Ectodermal cell (in vitro differentiated cells): ENCODE results near the gene TNFAIP1. TPM values are rescaled to one million over a fixed set of nuclear protein-coding genes. Genes with fewer than 3 reads are reported as not detected.
"Not testable (repeated sequence)": the region's sequence is repeated elsewhere in the genome, so short reads cannot be mapped to it uniquely, and the experiment has no call there.

ENCODE experiments used
- H3K27ac ChIP-seq: 2 replicates; pipeline ENCODE4 v1.7.0; 2013; ENCODE audit warnings: mild to moderate bottlenecking, low read depth, low read length; ENCODE audit not compliant: insufficient read depth, poor library complexity, severe bottlenecking
- H3K27me3 ChIP-seq: 2 replicates; pipeline ENCODE4 v1.7.0; 2013; ENCODE audit warnings: mild to moderate bottlenecking, low read length; ENCODE audit not compliant: insufficient read depth, control insufficient read depth, poor library complexity, severe bottlenecking
- H3K36me3 ChIP-seq: one replicate; pipeline ENCODE4 v1.7.0; 2013; ENCODE audit warnings: low read length; ENCODE audit not compliant: control insufficient read depth, insufficient read depth
- H3K4me1 ChIP-seq: one replicate; pipeline ENCODE4 v1.7.0; 2013; ENCODE audit warnings: low read length; ENCODE audit not compliant: control insufficient read depth, insufficient read depth
- H3K4me3 ChIP-seq: 2 replicates; pipeline ENCODE4 v1.7.0; 2013; ENCODE audit warnings: low read depth, low read length, control low read depth; ENCODE audit not compliant: insufficient read depth
- H3K9me3 ChIP-seq: 2 replicates; pipeline ENCODE4 v1.7.0; 2013; ENCODE audit warnings: mild to moderate bottlenecking, low read length, moderate library complexity; ENCODE audit not compliant: control insufficient read depth
- WGBS, 2 experiments: methylation state at CpG; one replicate each; pipeline ENCODE4 v1.1.7; 2013; ENCODE audit warnings: missing lambda C conversion rate in 2 of 2; 5-methylcytosine and 5-hydroxymethylcytosine counted together
- polyA plus RNA-seq, 4 experiments: library from polyadenylated mRNA; stranded (reverse); fragments of 50-300 nt; gene quantifications; one replicate each; pipeline ENCODE4 v1.2.3, GENCODE V29; 2013

TNFAIP1 gene, protein sequence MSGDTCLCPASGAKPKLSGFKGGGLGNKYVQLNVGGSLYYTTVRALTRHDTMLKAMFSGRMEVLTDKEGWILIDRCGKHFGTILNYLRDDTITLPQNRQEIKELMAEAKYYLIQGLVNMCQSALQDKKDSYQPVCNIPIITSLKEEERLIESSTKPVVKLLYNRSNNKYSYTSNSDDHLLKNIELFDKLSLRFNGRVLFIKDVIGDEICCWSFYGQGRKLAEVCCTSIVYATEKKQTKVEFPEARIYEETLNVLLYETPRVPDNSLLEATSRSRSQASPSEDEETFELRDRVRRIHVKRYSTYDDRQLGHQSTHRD
- polyA plus RNA-seq (2013, experiment 1 of 4): 35.0 TPM
- polyA plus RNA-seq (2013, experiment 2 of 4): 31.8 TPM
- polyA plus RNA-seq (2013, experiment 3 of 4): 23.3 TPM
- 29.1 TPM for polyA plus RNA-seq (2013, experiment 4 of 4)

DNA sequence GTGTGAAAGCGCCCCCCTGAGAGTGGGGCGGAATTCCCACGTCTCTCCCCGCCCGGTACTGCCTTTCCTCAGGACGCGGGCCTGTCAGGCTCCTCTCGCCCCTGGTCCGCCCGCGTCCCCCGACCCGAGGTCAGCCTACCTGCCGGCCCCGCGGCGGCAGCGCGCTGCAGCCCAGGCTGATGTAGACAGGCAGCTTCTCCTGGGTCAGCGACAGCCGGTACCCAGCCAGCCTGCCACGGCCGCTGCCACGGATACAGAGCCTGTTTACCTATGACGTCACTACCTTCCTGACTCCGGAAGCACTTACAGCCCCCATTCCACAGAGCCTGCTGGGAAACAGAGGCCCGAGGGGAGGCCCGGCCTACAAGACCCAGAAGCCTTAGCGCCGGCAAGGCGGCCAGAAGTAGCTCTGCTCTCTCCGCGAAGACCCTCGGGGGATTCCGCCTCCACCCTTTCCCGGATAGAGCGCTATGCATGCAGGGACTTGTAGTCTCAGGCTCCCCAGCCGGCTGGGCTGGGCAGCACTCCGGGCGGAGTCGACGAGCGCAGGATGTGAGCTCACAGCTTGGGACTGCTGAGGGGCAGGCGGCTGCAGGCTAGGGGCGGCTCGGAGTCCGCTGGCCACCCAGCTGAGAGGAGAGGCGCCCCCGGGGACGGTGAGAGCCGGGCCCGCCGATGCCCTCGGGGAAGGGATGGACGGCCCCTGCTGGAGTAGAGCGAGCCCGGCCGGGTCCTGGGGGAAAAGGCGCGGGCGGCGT lies at the start of gene TNFAIP1, which contains the start of gene IFT20:
TSS of gene TNFAIP1 (plus strand) at position 561 of the 758 bp plus-strand sequence. CDS start 3,761 bp downstream, outside the sequence.
TSS of gene IFT20 (minus strand) at position 272 of the 758 bp plus-strand sequence. CDS start 3,487 bp downstream, outside the sequence.
- Histone ChIP-seq H3K4me3 (peak within 1 kb of the TSS; percentile 98), H3K36me3 (no peaks in the 10 kb centered on the region), H3K4me1 (peaks cover 12% of the 10 kb centered on the region), H3K27ac (peak within 1 kb of the TSS; percentile 94), H3K9me3 (no peaks in the 10 kb centered on the region), H3K27me3 (no peaks in the 10 kb centered on the region)
- whole genome bisulfite sequencing, 2 experiments: 0% methylated on average over 62 of the region's 62 CpGs

DNA sequence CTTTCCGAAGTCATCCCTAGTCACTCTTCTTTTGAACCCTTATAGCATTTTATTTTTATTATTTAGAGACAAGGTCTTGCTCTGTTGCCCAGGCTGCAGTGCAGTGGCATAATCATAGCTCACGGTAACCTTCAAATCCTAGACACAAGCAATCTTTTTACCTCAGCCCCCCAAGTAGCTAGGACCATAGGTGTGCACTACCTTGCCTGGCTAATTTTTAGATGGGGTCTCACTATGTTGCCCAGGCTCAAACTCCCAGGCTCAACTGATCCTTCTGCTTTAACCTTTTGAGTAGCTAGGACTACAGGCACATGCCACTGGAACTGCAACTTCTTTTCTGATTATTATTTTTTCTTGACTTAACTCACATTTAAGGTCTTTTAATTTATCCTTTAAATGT lies 49.6 kb upstream of the TNFAIP1 start:
- H3K27ac ChIP-seq: no peak overlapping the region
- H3K9me3 ChIP-seq: no peaks in the 10 kb centered on the region
- H3K36me3 ChIP-seq: no peaks in the 10 kb centered on the region
- no peaks in the 10 kb centered on the region for H3K27me3 ChIP-seq
- WGBS, 2 experiments: 63 to 69% methylated on average over 2 of the region's 2 CpGs
- H3K4me1 ChIP-seq: no peaks in the 10 kb centered on the region
- no peak overlapping the region for H3K4me3 ChIP-seq

DNA sequence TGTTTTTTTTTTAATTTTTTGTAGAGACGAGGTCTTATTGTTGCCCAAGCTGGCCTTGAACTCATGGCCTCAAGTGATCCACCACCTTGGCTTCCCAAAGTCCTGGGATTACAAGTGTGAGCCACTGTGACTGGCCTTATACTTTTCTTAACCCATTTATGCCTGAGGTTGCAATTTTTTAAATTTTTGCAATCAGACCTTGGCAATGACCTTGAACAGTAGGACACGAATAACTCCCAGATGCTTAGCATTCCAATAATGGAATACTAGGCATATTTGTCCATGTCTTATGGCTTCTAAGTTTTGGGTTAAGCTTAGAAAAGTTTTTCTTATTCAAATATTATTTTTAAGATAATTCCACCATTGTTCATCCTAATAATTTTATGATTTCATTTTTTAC lies 44.9 kb upstream of the TNFAIP1 start:
- Histone ChIP-seq H3K9me3 (no peaks in the 10 kb centered on the region), H3K27me3 (no peaks in the 10 kb centered on the region), H3K27ac (no peak overlapping the region), H3K36me3 (no peaks in the 10 kb centered on the region), H3K4me1 (no peaks in the 10 kb centered on the region), H3K4me3 (no peak overlapping the region)
- 83 to 92% methylated on average over 2 of the region's 2 CpGs for WGBS, 2 experiments

DNA sequence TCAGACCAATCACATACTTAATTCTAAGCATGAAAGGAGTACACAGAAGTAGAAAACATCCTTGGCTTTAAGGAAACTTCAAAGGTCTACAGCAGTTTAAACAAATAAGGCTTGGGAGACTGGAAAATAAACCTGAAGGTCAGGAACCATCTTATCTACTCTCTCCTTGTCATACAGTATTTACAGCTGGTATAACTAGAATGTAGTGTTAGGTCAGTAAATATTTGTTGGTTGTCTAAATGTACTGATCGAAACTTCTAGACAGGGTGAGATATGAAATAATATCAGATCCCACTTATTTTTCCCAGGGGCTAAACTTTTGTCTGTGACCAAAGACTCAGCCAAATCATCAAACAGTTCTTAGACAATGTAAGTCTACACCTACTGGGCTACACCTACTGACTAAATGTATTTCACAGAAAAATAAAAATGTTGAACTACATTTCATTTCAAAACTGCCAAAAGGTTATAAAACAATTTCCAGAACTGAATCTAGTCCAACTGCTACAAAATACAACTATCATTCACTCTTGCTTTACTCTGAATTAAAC lies 43.7 kb upstream of the TNFAIP1 start:
- Histone ChIP-seq H3K36me3 (no peaks in the 10 kb centered on the region), H3K4me1 (no peaks in the 10 kb centered on the region), H3K27ac (no peak overlapping the region), H3K4me3 (no peak overlapping the region), H3K27me3 (no peaks in the 10 kb centered on the region), H3K9me3 (no peaks in the 10 kb centered on the region)
- 91% methylated on average over 1 of the region's 1 CpG; no CpG with 5 or more reads in 1 of the 2 experiments for WGBS, 2 experiments

DNA sequence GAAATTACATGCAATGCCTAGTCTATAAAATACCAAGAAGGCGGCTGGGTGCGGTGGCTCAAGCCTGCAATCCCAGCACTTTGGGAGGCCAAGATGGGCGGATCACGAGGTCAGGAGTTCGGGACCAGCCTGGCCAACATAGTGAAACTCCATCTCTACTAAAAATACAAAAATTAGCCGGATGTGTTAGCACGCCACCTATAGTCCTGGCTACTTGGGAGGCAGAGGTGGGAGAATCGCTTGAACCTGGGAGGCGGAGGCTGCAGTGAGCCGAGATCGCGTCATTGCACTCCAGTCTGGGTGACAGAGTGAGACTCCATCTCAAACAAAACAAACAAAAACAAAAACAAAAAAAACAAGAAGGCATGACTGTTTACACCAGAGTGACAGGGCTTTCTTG lies 42.7 kb upstream of the TNFAIP1 start:
- H3K9me3 ChIP-seq, H3K27me3 ChIP-seq, H3K4me1 ChIP-seq, H3K36me3 ChIP-seq, H3K27ac ChIP-seq, H3K4me3 ChIP-seq: not testable (repeated sequence)
- WGBS, 2 experiments: 87 to 89% methylated on average over 12 of the region's 12 CpGs

DNA sequence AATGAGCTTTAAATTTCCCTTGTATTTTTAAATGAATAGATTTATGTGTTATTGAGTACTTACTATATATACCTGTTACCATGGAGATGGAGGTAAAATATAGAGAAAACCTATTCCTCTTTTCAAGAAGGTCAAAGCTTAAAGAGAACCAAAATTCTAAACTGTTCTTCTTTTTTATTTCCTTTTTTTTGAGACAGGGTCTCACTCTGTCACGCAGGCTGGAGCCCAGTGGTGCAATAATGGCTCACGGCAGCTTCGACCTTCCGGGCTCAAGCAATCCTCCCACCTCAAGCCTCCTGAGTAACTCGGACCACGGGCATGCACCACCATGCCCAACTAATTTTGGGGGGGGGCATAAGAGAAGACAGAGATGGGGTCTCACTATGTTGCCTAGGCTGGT lies 41.6 kb upstream of the TNFAIP1 start:
- Histone ChIP-seq H3K27ac (no peak overlapping the region), H3K36me3 (no peaks in the 10 kb centered on the region), H3K4me3 (no peak overlapping the region), H3K9me3 (no peaks in the 10 kb centered on the region), H3K27me3 (no peaks in the 10 kb centered on the region), H3K4me1 (no peaks in the 10 kb centered on the region)
- WGBS, 2 experiments: 89 to 95% methylated on average over 6 of the region's 6 CpGs

DNA sequence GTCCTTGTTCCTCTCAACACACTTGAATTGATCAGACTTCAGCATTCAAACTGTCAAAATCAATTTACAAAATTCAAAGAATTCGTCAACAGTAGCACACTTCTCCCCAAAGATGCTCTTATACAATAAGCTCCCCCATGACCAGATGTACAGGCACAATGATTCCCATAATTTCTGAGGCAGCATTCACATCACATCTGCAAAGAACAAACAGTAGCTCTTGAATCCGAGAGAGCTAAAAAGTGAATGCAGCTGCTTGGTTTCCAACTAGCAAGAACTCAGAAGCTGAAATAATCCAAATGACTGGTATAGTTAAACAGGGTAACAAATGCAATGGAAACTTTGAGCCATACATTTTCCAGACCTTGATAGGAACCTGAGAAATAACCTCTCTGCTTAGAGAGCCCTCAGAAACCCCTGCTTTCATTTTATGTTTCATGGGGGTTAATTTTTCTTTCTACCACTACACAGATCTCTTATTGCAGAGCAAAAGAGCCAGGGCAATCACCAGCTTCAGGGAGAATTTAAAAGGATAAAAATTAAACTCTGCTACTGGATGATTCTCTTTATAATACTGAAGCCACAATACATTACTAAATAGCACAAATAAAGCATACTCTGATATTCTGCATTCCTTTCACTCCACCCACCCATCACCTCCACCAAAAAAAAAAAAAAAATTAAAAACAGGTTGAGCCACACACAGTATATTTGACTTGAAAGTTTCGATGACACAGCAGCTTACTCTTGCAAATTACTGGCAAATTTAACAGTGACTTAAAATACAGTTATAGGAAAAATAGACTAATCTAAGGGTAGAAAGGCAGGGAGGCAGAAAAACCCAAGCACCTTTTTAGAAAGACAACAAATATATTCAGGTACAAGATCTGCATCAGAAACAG lies 39.6 kb upstream of the TNFAIP1 start:
- no peak overlapping the region for H3K27ac ChIP-seq
- 87 to 90% methylated on average over 2 to 3 of the region's 3 CpGs for WGBS, 2 experiments
- no peaks in the 10 kb centered on the region for H3K36me3 ChIP-seq

DNA sequence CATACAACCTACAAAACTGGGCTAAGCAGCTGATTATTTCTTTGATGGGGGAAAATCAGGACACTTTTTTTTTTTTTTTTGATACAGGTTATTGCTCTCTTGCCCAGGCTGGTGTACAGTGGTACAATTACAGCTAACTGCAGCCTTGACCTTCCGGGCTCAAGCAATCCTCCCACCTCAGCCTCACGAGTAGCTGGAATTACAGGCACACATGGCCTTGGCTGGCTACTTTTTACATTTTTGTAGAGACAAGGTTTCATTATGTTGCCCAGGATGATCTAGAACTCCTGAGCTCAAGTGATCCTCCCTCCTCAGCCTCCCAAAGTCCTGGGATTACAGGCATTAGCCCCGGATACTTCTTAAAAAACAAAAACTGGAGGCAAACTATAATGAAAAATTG lies 37.1 kb upstream of the TNFAIP1 start:
- WGBS, 2 experiments: 89 to 94% methylated on average over 2 to 3 of the region's 3 CpGs
- no peak overlapping the region for H3K4me3 ChIP-seq
- no peaks in the 10 kb centered on the region for H3K9me3 ChIP-seq
- no peaks in the 10 kb centered on the region for H3K27me3 ChIP-seq
- no peaks in the 10 kb centered on the region for H3K36me3 ChIP-seq
- no peaks in the 10 kb centered on the region for H3K4me1 ChIP-seq
- H3K27ac ChIP-seq: no peak overlapping the region

More for the DNA sequence above, 39.6 kb upstream of the TNFAIP1 start:
- Histone ChIP-seq H3K9me3 (no peaks in the 10 kb centered on the region), H3K4me3 (no peak overlapping the region), H3K27me3 (no peaks in the 10 kb centered on the region), H3K4me1 (no peaks in the 10 kb centered on the region)

DNA sequence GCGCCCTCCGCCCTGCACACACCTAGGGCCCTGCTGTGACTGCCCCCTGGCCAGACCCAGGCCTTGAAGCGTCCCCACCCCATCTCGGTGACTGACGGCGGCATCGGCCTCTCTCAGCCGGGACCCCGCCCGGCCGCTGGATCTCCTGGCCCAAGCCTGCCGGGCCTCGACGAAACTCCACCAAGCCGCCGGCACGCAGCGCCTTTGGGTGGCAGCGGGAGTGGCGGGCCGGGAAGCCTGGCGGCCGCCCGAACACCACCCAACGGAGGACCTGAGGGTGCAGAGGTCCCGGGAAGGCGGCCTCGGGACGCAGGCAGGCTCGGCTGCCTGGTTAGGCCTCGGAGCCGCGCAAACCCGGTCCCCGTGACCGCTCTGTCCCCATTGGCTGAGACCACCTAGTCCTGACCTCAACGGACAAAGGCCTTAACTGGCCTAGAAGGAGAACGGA lies 28.6 kb upstream of the TNFAIP1 start:
- H3K36me3 ChIP-seq: no peaks in the 10 kb centered on the region
- H3K9me3 ChIP-seq: no peaks in the 10 kb centered on the region
- no peak overlapping the region for H3K27ac ChIP-seq
- no peaks in the 10 kb centered on the region for H3K4me1 ChIP-seq
- no peak overlapping the region for H3K4me3 ChIP-seq
- no peaks in the 10 kb centered on the region for H3K27me3 ChIP-seq
- 94 to 95% methylated on average over 38 of the region's 38 CpGs for WGBS, 2 experiments
